ENCODE results near the gene VPS51.

Gene VPS51

DNA sequence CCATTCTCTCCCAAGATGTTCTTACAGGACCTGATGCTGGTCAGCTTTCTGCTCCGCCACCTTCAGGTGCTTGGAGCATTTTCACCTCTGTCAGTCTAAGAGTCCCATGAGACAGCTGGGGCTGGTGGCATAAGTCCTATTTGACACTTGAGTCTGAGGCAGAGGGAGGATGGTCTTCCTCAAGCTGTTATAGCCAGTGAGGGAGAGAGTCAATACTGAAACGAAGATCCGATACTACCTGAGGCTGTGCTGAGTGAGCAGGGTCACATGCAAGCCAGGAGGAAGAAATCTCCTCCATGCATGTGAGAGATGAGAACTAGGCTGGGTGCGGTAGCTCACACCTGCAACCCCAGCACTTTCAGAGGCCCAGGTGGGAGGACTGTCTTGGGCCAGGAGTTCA, 6.4 kb upstream of the VPS51 start:
- H3K27me3 ChIP-seq (ENCODE audit: low read depth, low read length): no peaks in the 10 kb centered on the region
- H3K27ac ChIP-seq (ENCODE audit: low read length): no peak overlapping the region
- no peaks in the 10 kb centered on the region for H3K9me3 ChIP-seq (ENCODE audit: control insufficient read depth in 1 of 2, low read length in 2 of 2)
- peaks cover 5 to 11% of the 10 kb centered on the region in 2 donors for H3K4me1 ChIP-seq (ENCODE audit: control insufficient read depth in 1 of 2, insufficient read depth in 2 of 2, low read length in 2 of 2)
- no peak overlapping the region for H3K4me3 ChIP-seq (ENCODE audit: low read depth in 1 of 2, low read length in 2 of 2)
- peaks cover 10 to 49% of the 10 kb centered on the region in 2 donors for H3K36me3 ChIP-seq (ENCODE audit: control insufficient read depth in 1 of 2, insufficient read depth in 2 of 2, low read length in 2 of 2)

DNA sequence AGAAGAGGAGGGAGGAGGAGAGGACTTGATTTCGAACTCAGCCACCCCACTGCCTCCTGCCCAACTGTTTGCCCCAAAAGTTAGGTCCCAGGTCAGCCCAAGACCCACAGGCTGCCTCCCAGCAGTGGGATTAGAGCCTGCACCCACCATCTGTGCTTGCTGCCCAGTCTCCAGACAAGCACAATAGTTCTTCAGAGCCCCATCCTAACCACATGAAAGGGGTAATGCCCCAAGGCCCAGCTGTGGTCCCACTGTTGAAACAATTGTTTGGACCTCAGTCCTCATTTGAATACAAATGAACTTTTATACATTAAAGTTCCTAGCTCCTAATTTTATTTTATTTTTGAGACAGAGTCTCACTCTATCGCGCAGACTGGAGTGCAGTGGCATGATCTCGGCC, 5.4 kb upstream of the VPS51 start:
- H3K27me3 ChIP-seq (ENCODE audit: low read depth, low read length): no peaks in the 10 kb centered on the region
- peaks cover 0 to 3% of the 10 kb centered on the region in 2 donors for H3K4me1 ChIP-seq (ENCODE audit: control insufficient read depth in 1 of 2, insufficient read depth in 2 of 2, low read length in 2 of 2)
- no peaks in the 10 kb centered on the region for H3K9me3 ChIP-seq (ENCODE audit: control insufficient read depth in 1 of 2, low read length in 2 of 2)
- H3K36me3 ChIP-seq (ENCODE audit: control insufficient read depth in 1 of 2, insufficient read depth in 2 of 2, low read length in 2 of 2): peaks cover 10 to 42% of the 10 kb centered on the region in 2 donors
- H3K27ac ChIP-seq (ENCODE audit: low read length): no peak overlapping the region
- H3K4me3 ChIP-seq (ENCODE audit: low read depth in 1 of 2, low read length in 2 of 2): no peak overlapping the region

DNA sequence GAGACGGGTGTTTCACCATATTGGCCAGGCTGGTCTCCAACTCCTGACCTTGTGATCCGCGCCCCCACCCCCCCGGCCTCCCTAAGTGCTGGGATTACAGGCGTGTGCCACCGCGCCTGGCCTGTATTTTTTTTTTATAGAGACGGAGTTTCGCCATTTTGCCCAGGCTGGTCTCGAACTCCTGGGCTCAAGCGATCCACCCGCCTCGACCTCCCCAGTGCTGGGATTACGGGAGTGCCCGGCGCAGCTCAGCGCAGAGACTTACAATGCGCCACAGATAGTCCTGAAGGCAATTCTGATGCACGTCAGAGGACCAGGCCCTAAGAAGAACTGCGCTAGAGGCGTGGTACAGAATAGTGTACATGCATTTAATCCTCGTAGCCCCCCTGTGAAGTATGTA, 587 bp upstream of the VPS51 start:
- no peaks in the 10 kb centered on the region for H3K27me3 ChIP-seq (ENCODE audit: low read depth, low read length)
- peaks cover 4 to 5% of the 10 kb centered on the region in 2 donors for H3K36me3 ChIP-seq (ENCODE audit: control insufficient read depth in 1 of 2, insufficient read depth in 2 of 2, low read length in 2 of 2)
- peak overlapping the region; percentile 80 for H3K27ac ChIP-seq (ENCODE audit: low read length)
- H3K4me1 ChIP-seq (ENCODE audit: control insufficient read depth in 1 of 2, insufficient read depth in 2 of 2, low read length in 2 of 2): peaks cover 5 to 13% of the 10 kb centered on the region in 2 donors
- H3K9me3 ChIP-seq (ENCODE audit: control insufficient read depth in 1 of 2, low read length in 2 of 2): no peaks in the 10 kb centered on the region
- peak overlapping the region; percentile 75 to 91 for H3K4me3 ChIP-seq (ENCODE audit: low read depth in 1 of 2, low read length in 2 of 2)

GRCh38 chr11:65096926-65097325, 912 bp downstream of the VPS51 start:
- peak overlapping the region; percentile 75 to 91 for H3K4me3 ChIP-seq (ENCODE audit: low read depth in 1 of 2, low read length in 2 of 2)
- H3K27ac ChIP-seq (ENCODE audit: low read length): peak overlapping the region; percentile 80
- peaks cover 5 to 13% of the 10 kb centered on the region in 2 donors for H3K4me1 ChIP-seq (ENCODE audit: control insufficient read depth in 1 of 2, insufficient read depth in 2 of 2, low read length in 2 of 2)
- H3K36me3 ChIP-seq (ENCODE audit: control insufficient read depth in 1 of 2, insufficient read depth in 2 of 2, low read length in 2 of 2): peaks cover 4 to 5% of the 10 kb centered on the region in 2 donors
- H3K9me3 ChIP-seq (ENCODE audit: control insufficient read depth in 1 of 2, low read length in 2 of 2): no peaks in the 10 kb centered on the region
- no peaks in the 10 kb centered on the region for H3K27me3 ChIP-seq (ENCODE audit: low read depth, low read length)

DNA sequence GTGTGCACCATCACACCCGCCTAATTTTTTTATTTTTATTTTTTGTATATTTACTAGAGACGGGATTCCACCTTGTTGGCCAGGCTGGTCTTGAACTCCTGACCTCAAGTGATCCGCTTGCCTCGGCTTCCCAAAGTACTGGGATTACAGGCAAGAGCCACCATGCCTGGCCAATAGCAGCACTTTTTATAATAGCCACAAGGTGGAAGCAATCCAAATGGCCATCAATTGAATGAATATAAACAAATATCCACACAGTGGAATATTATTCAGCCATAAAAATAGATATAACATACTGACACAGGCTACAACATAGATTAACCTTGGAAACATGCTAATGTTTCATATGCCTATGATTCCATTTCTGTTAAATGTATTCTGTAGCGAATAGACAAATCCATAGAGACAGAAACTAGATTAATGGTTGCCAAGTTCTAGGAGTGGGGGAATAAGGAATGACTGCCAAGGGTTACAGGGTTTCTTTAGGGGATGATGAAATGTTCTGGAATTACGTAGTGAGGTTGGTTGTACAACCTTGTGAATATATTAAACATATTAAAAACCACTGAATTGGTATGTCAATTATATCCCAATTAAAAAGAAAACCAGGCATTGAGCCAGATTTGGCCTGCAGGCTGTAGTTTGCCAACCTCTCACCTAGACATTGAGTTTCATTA, 4.8 kb downstream of the VPS51 start:
- Histone ChIP-seq H3K27ac (ENCODE audit: low read length) (no peak overlapping the region), H3K27me3 (ENCODE audit: low read depth, low read length) (no peaks in the 10 kb centered on the region), H3K4me1 (ENCODE audit: control insufficient read depth in 1 of 2, insufficient read depth in 2 of 2, low read length in 2 of 2) (peaks cover 5 to 10% of the 10 kb centered on the region in 2 donors), H3K9me3 (ENCODE audit: control insufficient read depth in 1 of 2, low read length in 2 of 2) (no peaks in the 10 kb centered on the region), H3K4me3 (ENCODE audit: low read depth in 1 of 2, low read length in 2 of 2) (no peak overlapping the region), H3K36me3 (ENCODE audit: control insufficient read depth in 1 of 2, insufficient read depth in 2 of 2, low read length in 2 of 2) (peaks cover 4 to 5% of the 10 kb centered on the region in 2 donors)

GRCh38 chr11:65102142-65103095, 6.4 kb downstream of the VPS51 start:
- Histone ChIP-seq H3K27me3 (ENCODE audit: low read depth, low read length) (no peaks in the 10 kb centered on the region), H3K27ac (ENCODE audit: low read length) (no peak overlapping the region), H3K4me3 (ENCODE audit: low read depth in 1 of 2, low read length in 2 of 2) (no peak overlapping the region), H3K36me3 (ENCODE audit: control insufficient read depth in 1 of 2, insufficient read depth in 2 of 2, low read length in 2 of 2) (peaks cover 5 to 10% of the 10 kb centered on the region in 2 donors), H3K4me1 (ENCODE audit: control insufficient read depth in 1 of 2, insufficient read depth in 2 of 2, low read length in 2 of 2) (peaks cover 0 to under 1% of the 10 kb centered on the region in 2 donors), H3K9me3 (ENCODE audit: control insufficient read depth in 1 of 2, low read length in 2 of 2) (no peaks in the 10 kb centered on the region)

GRCh38 chr11:65103476-65103875, 7.5 kb downstream of the VPS51 start:
- Histone ChIP-seq H3K4me1 (ENCODE audit: control insufficient read depth in 1 of 2, insufficient read depth in 2 of 2, low read length in 2 of 2) (no peaks in the 10 kb centered on the region), H3K27me3 (ENCODE audit: low read depth, low read length) (no peaks in the 10 kb centered on the region), H3K36me3 (ENCODE audit: control insufficient read depth in 1 of 2, insufficient read depth in 2 of 2, low read length in 2 of 2) (peaks cover under 1 to 18% of the 10 kb centered on the region in 2 donors), H3K27ac (ENCODE audit: low read length) (no peak overlapping the region), H3K9me3 (ENCODE audit: control insufficient read depth in 1 of 2, low read length in 2 of 2) (no peaks in the 10 kb centered on the region), H3K4me3 (ENCODE audit: low read depth in 1 of 2, low read length in 2 of 2) (no peak overlapping the region)

GRCh38 chr11:65104628-65105027, 8.6 kb downstream of the VPS51 start:
- no peak overlapping the region for H3K4me3 ChIP-seq (ENCODE audit: low read depth in 1 of 2, low read length in 2 of 2)
- H3K4me1 ChIP-seq (ENCODE audit: control insufficient read depth in 1 of 2, insufficient read depth in 2 of 2, low read length in 2 of 2): no peaks in the 10 kb centered on the region
- H3K27ac ChIP-seq (ENCODE audit: low read length): no peak overlapping the region
- no peaks in the 10 kb centered on the region for H3K9me3 ChIP-seq (ENCODE audit: control insufficient read depth in 1 of 2, low read length in 2 of 2)
- H3K36me3 ChIP-seq (ENCODE audit: control insufficient read depth in 1 of 2, insufficient read depth in 2 of 2, low read length in 2 of 2): peaks cover 0 to 28% of the 10 kb centered on the region in 2 donors
- no peaks in the 10 kb centered on the region for H3K27me3 ChIP-seq (ENCODE audit: low read depth, low read length)

GRCh38 chr11:65107078-65107477, 11.1 kb downstream of the VPS51 start:
- Histone ChIP-seq H3K36me3 (ENCODE audit: control insufficient read depth in 1 of 2, insufficient read depth in 2 of 2, low read length in 2 of 2) (peaks cover 0 to 32% of the 10 kb centered on the region in 2 donors), H3K27me3 (ENCODE audit: low read depth, low read length) (no peaks in the 10 kb centered on the region), H3K4me1 (ENCODE audit: control insufficient read depth in 1 of 2, insufficient read depth in 2 of 2, low read length in 2 of 2) (peaks cover 0 to 18% of the 10 kb centered on the region in 2 donors), H3K27ac (ENCODE audit: low read length) (no peak overlapping the region), H3K4me3 (ENCODE audit: low read depth in 1 of 2, low read length in 2 of 2) (no peak overlapping the region), H3K9me3 (ENCODE audit: control insufficient read depth in 1 of 2, low read length in 2 of 2) (no peaks in the 10 kb centered on the region)

- H3K9me3 ChIP-seq (ENCODE audit: control insufficient read depth in 1 of 2, low read length in 2 of 2): no peaks in the 10 kb centered on the region
- no peak overlapping the region for H3K27ac ChIP-seq (ENCODE audit: low read length)
- peaks cover 0 to 32% of the 10 kb centered on the region in 2 donors for H3K36me3 ChIP-seq (ENCODE audit: control insufficient read depth in 1 of 2, insufficient read depth in 2 of 2, low read length in 2 of 2)
- no peak overlapping the region for H3K4me3 ChIP-seq (ENCODE audit: low read depth in 1 of 2, low read length in 2 of 2)
- H3K27me3 ChIP-seq (ENCODE audit: low read depth, low read length): no peaks in the 10 kb centered on the region
- H3K4me1 ChIP-seq (ENCODE audit: control insufficient read depth in 1 of 2, insufficient read depth in 2 of 2, low read length in 2 of 2): peaks cover 0 to 26% of the 10 kb centered on the region in 2 donors
Measured at GRCh38 chr11:65107751-65108468, 11.9 kb downstream of the VPS51 start.

All from muscle layer of duodenum (tissue), 2 donors.